ENCODE data around the gene ZSCAN12. TPM values are rescaled to one million over a fixed set of nuclear protein-coding genes. Genes with fewer than 3 reads are reported as not detected.

The ZSCAN12 gene
- total and polyA plus RNA-seq, 2 of the 13 experiments (the other 11 are each of a cell fraction or from before 2014, with no cell fraction given), result 2.8 to 8.9 TPM

GRCh38 chr6:28335564-28336283, 63.8 kb downstream of the ZSCAN12 start, which contains the start of gene ZSCAN31 (continued):
- peak; percentile 60 to 87; a peak in 3 of 4 replicates for TF ChIP-seq HMGXB4 (CRISPR knock-in tag; IDR thresholded peaks at IDR 0.05; ENCODE audit: borderline replicate concordance in 1 of 2, low read depth in 1 of 2)
- peak; percentile 91 for TF ChIP-seq ZBTB7A (CRISPR knock-in tag; IDR thresholded peaks at IDR 0.05)
- no peak; the same call in 1 of the 2 replicates for TF ChIP-seq E2F5 (CRISPR knock-in tag; conservative IDR thresholded peaks at IDR 0.05)
- peak; percentile 93 for TF ChIP-seq ZNF574 (CRISPR knock-in tag; IDR thresholded peaks at IDR 0.05)
- TF ChIP-seq KDM5A (IDR thresholded peaks at IDR 0.05; ENCODE audit: borderline replicate concordance, low read length), result peak; percentile 84
- peak; percentile 99 for TF ChIP-seq PHF21A (CRISPR knock-in tag; IDR thresholded peaks at IDR 0.05)
- 0 out of 2 replicates have a peak, but pooled peaks have one; percentile 47 for TF ChIP-seq ETS1 (CRISPR knock-in tag; IDR thresholded peaks at IDR 0.05)
- peak; percentile 79 for TF ChIP-seq MED13 (CRISPR knock-in tag; IDR thresholded peaks at IDR 0.05)
- TF ChIP-seq ZKSCAN8 (CRISPR knock-in tag; IDR thresholded peaks at IDR 0.05; ENCODE audit: borderline replicate concordance), result peak; percentile 71; the same call in 1 of the 2 replicates
- TF ChIP-seq SMARCC2 (IDR thresholded peaks at IDR 0.05), result no peak
- TF ChIP-seq ZNF350 (CRISPR knock-in tag; IDR thresholded peaks at IDR 0.05; ENCODE audit: borderline replicate concordance, low read depth), result peak; percentile 90
- peak; percentile 86 for TF ChIP-seq ZNF18 (CRISPR knock-in tag; IDR thresholded peaks at IDR 0.05; ENCODE audit: insufficient replicate concordance)
- TF ChIP-seq ZMYM3 (CRISPR knock-in tag; IDR thresholded peaks at IDR 0.05), result peak; percentile 58; the same call in 1 of the 2 replicates
- no peak for TF ChIP-seq SP1 (IDR thresholded peaks at IDR 0.05)
- peak; percentile 28; the same call in 1 of the 2 replicates for TF ChIP-seq SP1 (CRISPR knock-in tag; IDR thresholded peaks at IDR 0.05)
- TF ChIP-seq SYNCRIP (IDR thresholded peaks at IDR 0.05; ENCODE audit: insufficient read depth, low read depth, low read length), result no peak
- TF ChIP-seq ELF4 (CRISPR knock-in tag; IDR thresholded peaks at IDR 0.05; ENCODE audit: borderline replicate concordance), result no peak
- no peak; the same call in 1 of the 2 replicates for TF ChIP-seq PREB (CRISPR knock-in tag; IDR thresholded peaks at IDR 0.05)
- peak; percentile 79 for TF ChIP-seq NR2C2 (CRISPR knock-in tag; IDR thresholded peaks at IDR 0.05; ENCODE audit: borderline replicate concordance)

All from HepG2 (cell line).